ENCODE data around the gene ANKFY1.

DNA sequence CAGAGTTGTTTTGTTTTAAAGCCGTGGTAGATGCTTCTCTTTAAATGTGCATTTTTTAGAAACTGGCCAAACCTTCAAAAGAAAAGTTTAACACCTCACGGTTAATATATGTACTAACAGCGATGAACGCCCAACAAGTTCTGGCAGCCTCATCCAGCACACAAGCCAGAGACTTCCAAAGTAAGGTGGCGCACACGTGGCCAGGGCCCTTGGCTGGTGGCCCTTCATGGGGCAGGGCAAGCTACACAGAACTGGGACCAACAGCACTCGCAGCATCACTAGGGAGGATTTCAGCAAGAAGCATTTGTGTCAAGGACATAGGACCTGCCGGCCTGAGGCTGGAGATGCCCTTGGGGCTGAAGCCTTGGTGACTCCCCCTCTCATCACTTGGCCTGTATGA is 97.4 kb downstream of the ANKFY1 start:
- TF ChIP-seq, protein P1, sequence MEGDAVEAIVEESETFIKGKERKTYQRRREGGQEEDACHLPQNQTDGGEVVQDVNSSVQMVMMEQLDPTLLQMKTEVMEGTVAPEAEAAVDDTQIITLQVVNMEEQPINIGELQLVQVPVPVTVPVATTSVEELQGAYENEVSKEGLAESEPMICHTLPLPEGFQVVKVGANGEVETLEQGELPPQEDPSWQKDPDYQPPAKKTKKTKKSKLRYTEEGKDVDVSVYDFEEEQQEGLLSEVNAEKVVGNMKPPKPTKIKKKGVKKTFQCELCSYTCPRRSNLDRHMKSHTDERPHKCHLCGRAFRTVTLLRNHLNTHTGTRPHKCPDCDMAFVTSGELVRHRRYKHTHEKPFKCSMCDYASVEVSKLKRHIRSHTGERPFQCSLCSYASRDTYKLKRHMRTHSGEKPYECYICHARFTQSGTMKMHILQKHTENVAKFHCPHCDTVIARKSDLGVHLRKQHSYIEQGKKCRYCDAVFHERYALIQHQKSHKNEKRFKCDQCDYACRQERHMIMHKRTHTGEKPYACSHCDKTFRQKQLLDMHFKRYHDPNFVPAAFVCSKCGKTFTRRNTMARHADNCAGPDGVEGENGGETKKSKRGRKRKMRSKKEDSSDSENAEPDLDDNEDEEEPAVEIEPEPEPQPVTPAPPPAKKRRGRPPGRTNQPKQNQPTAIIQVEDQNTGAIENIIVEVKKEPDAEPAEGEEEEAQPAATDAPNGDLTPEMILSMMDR (IDR thresholded peaks at IDR 0.05): no peak
- TF ChIP-seq POLR2A (IDR thresholded peaks at IDR 0.05): no peak

All from tibial nerve (tissue), 3 donors.